HEK293T (cell line): ENCODE results near the gene SERPINC1.
"Not testable (repeated sequence)": the region's sequence is repeated elsewhere in the genome, so short reads cannot be mapped to it uniquely, and the experiment has no call there.

ENCODE experiments used
- CTCF ChIA-PET: fragments of 350-600 bp; formaldehyde crosslinking; extraction: SDS; loops from one replicate; lab custom pipeline; 2021; ENCODE audit warnings: antibody characterized with exemption, inconsistent platforms; lab: Yijun Ruan, JAX
- POLR2A ChIA-PET: fragments of 350-600 bp; formaldehyde crosslinking; extraction: SDS; loops from one replicate; lab custom pipeline; 2020; ENCODE audit warnings: antibody characterized with exemption, inconsistent platforms; lab: Yijun Ruan, JAX
- DNase-seq: peaks from one replicate; pipeline ENCODE4 v3.0.0; 2012; ENCODE audit warnings: mixed read lengths; ENCODE audit errors: extremely low spot score
- ARNT ChIP-seq: fragments of 450-650 bp; IDR thresholded peaks from 2 replicates; pipeline ENCODE4 v1.6.1; 2017; ENCODE audit warnings: mild to moderate bottlenecking
- BHLHE40 ChIP-seq: fragments of 450-650 bp; IDR thresholded peaks from 2 replicates; pipeline ENCODE4 v1.6.1; 2016; ENCODE audit warnings: mild to moderate bottlenecking, moderate library complexity, borderline replicate concordance
- CTBP1 ChIP-seq: fragments of 450-650 bp; IDR thresholded peaks from 2 replicates; pipeline ENCODE4 v1.6.1; 2016; ENCODE audit warnings: borderline replicate concordance
- ELF4 ChIP-seq: fragments of 450-650 bp; IDR thresholded peaks from 2 replicates; pipeline ENCODE4 v1.6.1; 2017; ENCODE audit warnings: antibody characterized with exemption
- FOXA1 ChIP-seq: fragments of 450-650 bp; IDR thresholded peaks from 2 replicates; pipeline ENCODE4 v1.6.1; 2016; ENCODE audit warnings: mild to moderate bottlenecking
- FOXK2 ChIP-seq: fragments of 450-650 bp; IDR thresholded peaks from 2 replicates; pipeline ENCODE4 v1.6.1; 2016; ENCODE audit warnings: mild to moderate bottlenecking
- FOXM1 ChIP-seq: fragments of 450-650 bp; IDR thresholded peaks from 2 replicates; pipeline ENCODE4 v1.6.1; 2017; ENCODE audit warnings: mild to moderate bottlenecking, borderline replicate concordance
- HDGF ChIP-seq: fragments of 450-650 bp; IDR thresholded peaks from 2 replicates; pipeline ENCODE4 v1.6.1; 2017; ENCODE audit warnings: antibody characterized with exemption, borderline replicate concordance
- L3MBTL2 ChIP-seq: fragments of 450-650 bp; conservative IDR thresholded peaks from 2 replicates; pipeline ENCODE4 v1.6.1; 2016; ENCODE audit warnings: mild to moderate bottlenecking
- LEF1 ChIP-seq: fragments of 450-650 bp; IDR thresholded peaks from 2 replicates; pipeline ENCODE4 v1.6.1; 2017; ENCODE audit warnings: mild to moderate bottlenecking, borderline replicate concordance
- NFRKB ChIP-seq: fragments of 450-650 bp; IDR thresholded peaks from 2 replicates; pipeline ENCODE4 v1.6.1; 2016; ENCODE audit warnings: mild to moderate bottlenecking, moderate library complexity
- PKNOX1 ChIP-seq: fragments of 450-650 bp; IDR thresholded peaks from 2 replicates; pipeline ENCODE4 v1.6.1; 2016
- SP1 ChIP-seq: fragments of 450-650 bp; IDR thresholded peaks from 2 replicates; pipeline ENCODE4 v1.6.1; 2017
- SUZ12 ChIP-seq: fragments of 450-650 bp; IDR thresholded peaks from 2 replicates; pipeline ENCODE4 v1.6.1; 2016; ENCODE audit warnings: mild to moderate bottlenecking
- TARDBP ChIP-seq: fragments of 450-650 bp; IDR thresholded peaks from 2 replicates; pipeline ENCODE4 v1.6.1; 2016
- ZNF384 ChIP-seq: fragments of 450-650 bp; IDR thresholded peaks from 2 replicates; pipeline ENCODE4 v1.6.1; 2016

The SERPINC1 gene

GRCh38 chr1:173937062-173937461, 19.9 kb upstream of the SERPINC1 start:
- ChIA-PET POLR2A (no interaction called here), CTCF (no interaction called here)
- no peak for DNase-seq
- peak; percentile 49; the same call in 1 of the 2 replicates for TF ChIP-seq PKNOX1
- no peak for TF ChIP-seq HDGF

GRCh38 chr1:173934440-173934839, 17.3 kb upstream of the SERPINC1 start:
- TF ChIP-seq FOXA1 (no peak), LEF1 (no peak), SP1 (no peak), BHLHE40 (no peak), HDGF (no peak), ZNF384 (no peak), FOXM1 (no peak), TARDBP (no peak), SUZ12 (no peak), L3MBTL2 (no peak), FOXK2 (no peak), ARNT (no peak), NFRKB (no peak), PKNOX1 (no peak), ELF4 (no peak), CTBP1 (no peak)
- CTCF ChIA-PET, result no interaction called here
- no peak for DNase-seq
- POLR2A ChIA-PET, result no interaction called here

- DNase-seq, POLR2A ChIA-PET, CTCF ChIA-PET: not testable (repeated sequence)
These were observed 13.4 kb upstream of the SERPINC1 start for GRCh38 chr1:173930541-173930940.

GRCh38 chr1:173925306-173926242, 8.4 kb upstream of the SERPINC1 start:
- CTCF ChIA-PET, result no interaction called here

GRCh38 chr1:173920861-173921260, 3.7 kb upstream of the SERPINC1 start:
- POLR2A ChIA-PET, result interaction anchor here (0.6 to 1.7 kb wide), 2 partner anchors 52 to 826 kb away, joined by 3 to 4 read pairs; partner anchors contain the start of gene ZBTB37
- no peak for DNase-seq
- no peak for TF ChIP-seq BHLHE40
- TF ChIP-seq ZNF384, result no peak
- no peak for TF ChIP-seq LEF1
- TF ChIP-seq HDGF, result no peak
- no peak for TF ChIP-seq FOXK2
- TF ChIP-seq NFRKB, result no peak
- no peak for TF ChIP-seq FOXA1
- no peak for TF ChIP-seq PKNOX1
- TF ChIP-seq CTBP1, result no peak
- no peak for TF ChIP-seq ARNT
- TF ChIP-seq SUZ12, result no peak
- no peak for TF ChIP-seq FOXM1
- TF ChIP-seq ELF4, result no peak
- no peak for TF ChIP-seq TARDBP
- CTCF ChIA-PET, result no interaction called here

More at GRCh38 chr1:173925306-173926242, 8.4 kb upstream of the SERPINC1 start:
- TF ChIP-seq ZNF384 (no peak), FOXK2 (no peak), PKNOX1 (no peak)
- POLR2A ChIA-PET, result no interaction called here
- no peak for DNase-seq

- POLR2A ChIA-PET, result no interaction called here
- no peak for DNase-seq
- TF ChIP-seq ZNF384, result no peak
- no peak for TF ChIP-seq PKNOX1
- no peak for TF ChIP-seq SP1
- no peak for TF ChIP-seq L3MBTL2
- no peak for TF ChIP-seq ELF4
- no peak for TF ChIP-seq CTBP1
- TF ChIP-seq ARNT, result no peak
- no peak for TF ChIP-seq FOXM1
- CTCF ChIA-PET, result no interaction called here
These were observed 737 bp upstream of the SERPINC1 start for GRCh38 chr1:173917635-173918493.
